ENCODE measurements around the gene MUC5AC. TPM values are rescaled to one million over a fixed set of nuclear protein-coding genes. Genes with fewer than 3 reads are reported as not detected.

MUC5AC gene
- total RNA-seq, 1 donor from 2014 or later: not detected

- no peaks in the 10 kb centered on the region for H3K4me1 Mint-ChIP-seq (ENCODE audit: unreplicated experiment)
Observed at GRCh38 chr11:1230456-1231395, 73.0 kb downstream of the MUC5AC start.

GRCh38 chr11:1231396-1232020 is 73.8 kb downstream of the MUC5AC start:
- DNase-seq (ENCODE audit: low spot score): no peak
- H3K4me3 Mint-ChIP-seq (ENCODE audit: unreplicated experiment): no peak overlapping the region
- TF ChIP-seq, protein P1, sequence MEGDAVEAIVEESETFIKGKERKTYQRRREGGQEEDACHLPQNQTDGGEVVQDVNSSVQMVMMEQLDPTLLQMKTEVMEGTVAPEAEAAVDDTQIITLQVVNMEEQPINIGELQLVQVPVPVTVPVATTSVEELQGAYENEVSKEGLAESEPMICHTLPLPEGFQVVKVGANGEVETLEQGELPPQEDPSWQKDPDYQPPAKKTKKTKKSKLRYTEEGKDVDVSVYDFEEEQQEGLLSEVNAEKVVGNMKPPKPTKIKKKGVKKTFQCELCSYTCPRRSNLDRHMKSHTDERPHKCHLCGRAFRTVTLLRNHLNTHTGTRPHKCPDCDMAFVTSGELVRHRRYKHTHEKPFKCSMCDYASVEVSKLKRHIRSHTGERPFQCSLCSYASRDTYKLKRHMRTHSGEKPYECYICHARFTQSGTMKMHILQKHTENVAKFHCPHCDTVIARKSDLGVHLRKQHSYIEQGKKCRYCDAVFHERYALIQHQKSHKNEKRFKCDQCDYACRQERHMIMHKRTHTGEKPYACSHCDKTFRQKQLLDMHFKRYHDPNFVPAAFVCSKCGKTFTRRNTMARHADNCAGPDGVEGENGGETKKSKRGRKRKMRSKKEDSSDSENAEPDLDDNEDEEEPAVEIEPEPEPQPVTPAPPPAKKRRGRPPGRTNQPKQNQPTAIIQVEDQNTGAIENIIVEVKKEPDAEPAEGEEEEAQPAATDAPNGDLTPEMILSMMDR (IDR thresholded peaks at IDR 0.05; ENCODE audit: unreplicated experiment): no peak
- no peak overlapping the region for H3K27ac Mint-ChIP-seq (ENCODE audit: unreplicated experiment)
- H3K4me1 Mint-ChIP-seq (ENCODE audit: unreplicated experiment): no peaks in the 10 kb centered on the region
- peaks cover 2% of the 10 kb centered on the region for H3K27me3 Mint-ChIP-seq (ENCODE audit: unreplicated experiment)
- no peaks in the 10 kb centered on the region for H3K36me3 Mint-ChIP-seq (ENCODE audit: low read depth, unreplicated experiment)
- no peaks in the 10 kb centered on the region for H3K9me3 Mint-ChIP-seq (ENCODE audit: unreplicated experiment)

More at GRCh38 chr11:1230456-1231395, 73.0 kb downstream of the MUC5AC start:
- no peak overlapping the region for H3K4me3 Mint-ChIP-seq (ENCODE audit: unreplicated experiment)
- DNase-seq (ENCODE audit: low spot score): no peak
- H3K36me3 Mint-ChIP-seq (ENCODE audit: low read depth, unreplicated experiment): no peaks in the 10 kb centered on the region
- H3K9me3 Mint-ChIP-seq (ENCODE audit: unreplicated experiment): no peaks in the 10 kb centered on the region
- H3K27me3 Mint-ChIP-seq (ENCODE audit: unreplicated experiment): peaks cover 2% of the 10 kb centered on the region
- H3K27ac Mint-ChIP-seq (ENCODE audit: unreplicated experiment): no peak overlapping the region
- TF ChIP-seq, protein P1 (IDR thresholded peaks at IDR 0.05; ENCODE audit: unreplicated experiment): no peak

GRCh38 chr11:1232021-1232882 is 74.5 kb downstream of the MUC5AC start:
- TF ChIP-seq, protein P1 (IDR thresholded peaks at IDR 0.05; ENCODE audit: unreplicated experiment): no peak
- Mint-ChIP-seq H3K27ac (ENCODE audit: unreplicated experiment) (no peak overlapping the region), H3K36me3 (ENCODE audit: low read depth, unreplicated experiment) (no peaks in the 10 kb centered on the region), H3K4me3 (ENCODE audit: unreplicated experiment) (no peak overlapping the region), H3K27me3 (ENCODE audit: unreplicated experiment) (peaks cover 2% of the 10 kb centered on the region), H3K4me1 (ENCODE audit: unreplicated experiment) (no peaks in the 10 kb centered on the region), H3K9me3 (ENCODE audit: unreplicated experiment) (no peaks in the 10 kb centered on the region)
- peak; percentile 3 for DNase-seq (ENCODE audit: low spot score)

GRCh38 chr11:1232883-1233321 is 75.1 kb downstream of the MUC5AC start:
- Mint-ChIP-seq H3K27me3 (ENCODE audit: unreplicated experiment) (peaks cover 2% of the 10 kb centered on the region), H3K4me1 (ENCODE audit: unreplicated experiment) (no peaks in the 10 kb centered on the region), H3K36me3 (ENCODE audit: low read depth, unreplicated experiment) (no peaks in the 10 kb centered on the region), H3K27ac (ENCODE audit: unreplicated experiment) (no peak overlapping the region), H3K9me3 (ENCODE audit: unreplicated experiment) (no peaks in the 10 kb centered on the region), H3K4me3 (ENCODE audit: unreplicated experiment) (no peak overlapping the region)
- TF ChIP-seq, protein P1 (IDR thresholded peaks at IDR 0.05; ENCODE audit: unreplicated experiment): no peak
- DNase-seq (ENCODE audit: low spot score): no peak
